HG03558 (cell line): Measurements from ENCODE around the gene ZBTB16.

Experiments
- ATAC-seq: cut with Tn5 transposase; IDR thresholded peaks from one replicate; pipeline ENCODE4 v1.9.1; 2021; ENCODE audit warnings: moderate number of reproducible peaks; ENCODE audit not compliant: unreplicated experiment; ENCODE audit errors: extremely low read depth

ZBTB16 gene

DNA sequence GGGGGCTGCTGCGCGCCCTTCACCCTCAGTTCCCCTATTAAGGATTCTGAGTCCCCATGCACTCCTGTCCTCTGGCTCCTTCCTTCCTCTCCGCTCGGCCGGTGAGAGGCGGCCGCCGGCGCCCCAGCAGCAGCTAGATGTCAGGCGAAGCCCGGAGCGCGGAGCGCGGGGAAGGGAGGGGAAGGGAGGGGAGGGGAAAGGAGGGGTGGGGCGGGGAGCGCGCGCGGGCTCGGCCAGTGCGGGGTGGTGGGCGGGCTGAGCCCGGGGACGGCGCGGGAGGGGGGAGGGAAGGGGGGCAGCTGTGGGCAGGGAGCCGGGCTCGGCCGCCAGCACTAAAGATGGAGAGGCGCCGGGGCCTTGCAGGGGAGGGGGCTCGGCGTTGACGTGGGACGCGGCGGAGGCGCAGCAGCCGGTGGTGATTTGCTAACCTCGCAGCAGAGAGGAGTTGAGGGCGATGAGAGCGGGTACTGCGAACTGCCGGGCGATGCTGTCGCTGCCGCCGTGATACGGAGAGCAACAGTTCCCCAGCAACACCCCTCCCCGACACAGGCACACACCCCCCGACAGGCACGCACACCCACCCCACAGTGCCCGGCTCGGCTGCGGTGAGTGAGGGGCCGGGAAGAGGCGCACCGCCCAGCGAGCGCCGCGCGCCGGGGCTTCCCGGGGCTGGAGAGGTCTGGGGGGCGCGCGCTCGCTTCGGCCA, at the start of gene ZBTB16:
TSS of gene ZBTB16 (plus strand) at position 434 of the 706 bp plus-strand sequence. CDS start 3,590 bp downstream, outside the sequence.
- no peak for ATAC-seq

DNA sequence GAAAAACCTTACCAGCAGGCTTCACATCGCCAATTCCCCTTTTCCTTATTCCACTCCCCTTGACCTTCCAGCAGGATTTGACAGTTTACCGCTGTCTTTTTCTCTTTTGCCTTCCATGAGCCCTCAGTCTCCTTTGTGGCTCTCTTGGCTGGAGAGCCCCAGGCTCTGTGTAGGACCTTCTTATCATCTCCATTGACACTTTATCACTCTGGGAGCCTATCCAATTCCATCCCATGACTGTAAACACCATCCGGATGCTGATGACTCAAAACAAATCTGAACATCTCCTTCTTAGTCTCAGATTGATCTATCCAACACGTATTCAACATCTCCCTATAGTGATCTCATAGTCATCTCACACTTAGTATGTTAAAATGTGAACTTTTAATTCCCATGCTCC, 48.6 kb upstream of the ZBTB16 start:
- ATAC-seq, result no peak

GRCh38 chr11:114011443-114011842, 48.1 kb upstream of the ZBTB16 start:
- ATAC-seq, result no peak

- ATAC-seq, result no peak
Observed at GRCh38 chr11:114015117-114015516, 44.4 kb upstream of the ZBTB16 start.

DNA sequence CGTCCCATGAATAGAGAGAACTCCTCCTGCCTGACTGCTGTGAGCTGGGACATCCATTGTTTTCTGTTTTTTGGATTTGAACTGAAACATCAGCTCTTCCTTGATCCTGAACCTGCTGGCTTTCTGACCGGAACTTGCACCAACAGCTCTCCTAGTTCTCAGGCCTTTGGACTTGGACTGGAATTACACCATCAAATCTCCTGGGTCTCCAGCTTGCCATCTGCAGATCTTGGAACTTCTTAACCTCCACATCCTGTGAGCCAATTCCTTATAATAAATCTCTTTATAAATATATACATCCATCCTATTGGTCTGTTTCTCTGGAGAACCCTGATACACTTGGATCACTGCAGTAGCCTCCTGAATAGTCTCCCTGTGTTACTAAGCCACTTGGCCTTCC, 42.5 kb upstream of the ZBTB16 start:
- ATAC-seq, result no peak

- ATAC-seq, result no peak
Observed at GRCh38 chr11:114017723-114018122, 41.8 kb upstream of the ZBTB16 start.

DNA sequence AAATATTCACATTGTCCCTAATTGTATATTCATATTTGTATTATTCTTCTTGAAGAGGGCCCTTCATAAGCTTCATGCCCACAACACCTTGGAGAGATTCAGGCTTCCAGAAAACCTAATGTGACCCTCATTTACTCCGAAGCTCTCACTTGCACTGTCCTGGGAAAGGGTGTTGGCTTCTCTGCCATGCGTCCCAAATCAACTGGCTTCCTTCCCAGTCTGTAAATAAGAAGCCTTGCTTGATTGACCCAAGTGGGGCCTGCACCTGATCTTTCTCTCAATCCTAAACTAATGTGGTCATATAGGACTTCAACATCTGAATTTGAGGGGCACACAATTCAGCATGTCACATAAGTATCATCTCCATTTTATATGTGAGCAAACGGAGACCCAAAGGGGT, 40.5 kb upstream of the ZBTB16 start:
- no peak for ATAC-seq

DNA sequence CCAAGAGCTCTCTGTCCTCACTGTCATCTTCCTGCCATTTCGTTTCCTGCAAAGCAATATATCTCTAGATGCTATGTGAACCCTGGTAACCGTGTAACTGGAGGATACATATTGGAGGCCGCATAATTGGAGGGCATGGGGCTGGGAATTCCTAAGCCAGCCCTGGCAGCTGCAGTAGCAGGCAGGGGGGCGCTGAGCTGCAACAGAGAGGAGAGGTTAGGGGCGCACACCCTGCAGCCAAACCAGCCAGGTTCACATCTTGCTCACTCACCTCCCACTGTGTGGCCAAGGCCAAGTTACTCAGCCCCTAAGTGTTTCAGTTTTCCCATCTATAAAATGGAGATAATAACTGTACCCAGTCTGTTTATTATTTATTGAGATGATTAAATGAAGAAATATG, 39.9 kb upstream of the ZBTB16 start:
- ATAC-seq, result no peak

DNA sequence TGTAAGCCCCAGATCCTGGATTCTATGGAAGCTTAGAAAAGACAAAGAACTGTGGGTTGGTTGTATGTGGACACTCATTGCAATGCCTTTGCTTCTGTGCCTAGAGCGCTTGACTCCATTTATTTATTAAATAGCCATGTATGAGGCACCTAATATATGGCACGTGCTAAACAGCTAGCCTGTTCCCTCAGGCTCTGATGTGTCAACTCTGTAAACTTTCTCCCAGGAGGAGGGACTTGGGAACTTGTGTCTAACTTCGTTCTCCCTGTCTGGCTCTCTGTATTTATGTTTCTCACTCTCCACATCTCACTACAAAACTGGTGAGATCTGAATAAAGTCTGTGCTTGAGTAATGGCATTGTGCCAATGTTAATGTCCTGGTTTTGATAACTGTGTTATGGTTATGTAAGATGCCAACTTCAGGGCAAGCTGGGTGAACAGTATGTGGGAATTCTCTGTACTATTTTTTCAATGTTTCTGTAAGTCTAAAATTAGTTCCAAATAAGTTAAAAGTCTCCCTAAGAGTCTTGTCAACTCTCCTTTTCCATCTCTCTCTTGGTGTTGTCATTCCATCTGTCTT, 34.1 kb upstream of the ZBTB16 start:
- no peak for ATAC-seq

- no peak for ATAC-seq
Observed at GRCh38 chr11:114026355-114026754, 33.2 kb upstream of the ZBTB16 start.

DNA sequence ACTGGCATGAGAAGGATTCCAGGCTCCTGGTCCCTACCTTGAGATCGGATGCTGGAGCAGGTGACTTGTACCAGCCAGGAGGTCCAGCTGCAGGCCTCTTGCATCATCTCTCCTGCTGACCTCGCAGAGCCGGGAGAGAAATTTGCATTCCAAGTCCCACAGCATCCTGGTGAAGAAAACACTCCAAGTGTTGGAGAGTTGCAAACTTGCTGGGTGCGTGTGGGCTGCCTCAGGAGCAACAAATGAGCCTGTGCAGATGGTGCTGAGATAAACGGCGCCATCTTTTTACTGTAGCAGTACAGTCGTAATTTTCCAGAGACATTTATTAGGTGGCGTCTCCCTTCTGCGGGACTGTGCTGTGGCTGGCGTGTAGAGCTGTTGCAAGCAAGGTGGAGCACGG, 32.1 kb upstream of the ZBTB16 start:
- ATAC-seq, result no peak

GRCh38 chr11:114027926-114028325, 31.6 kb upstream of the ZBTB16 start:
- no peak for ATAC-seq

DNA sequence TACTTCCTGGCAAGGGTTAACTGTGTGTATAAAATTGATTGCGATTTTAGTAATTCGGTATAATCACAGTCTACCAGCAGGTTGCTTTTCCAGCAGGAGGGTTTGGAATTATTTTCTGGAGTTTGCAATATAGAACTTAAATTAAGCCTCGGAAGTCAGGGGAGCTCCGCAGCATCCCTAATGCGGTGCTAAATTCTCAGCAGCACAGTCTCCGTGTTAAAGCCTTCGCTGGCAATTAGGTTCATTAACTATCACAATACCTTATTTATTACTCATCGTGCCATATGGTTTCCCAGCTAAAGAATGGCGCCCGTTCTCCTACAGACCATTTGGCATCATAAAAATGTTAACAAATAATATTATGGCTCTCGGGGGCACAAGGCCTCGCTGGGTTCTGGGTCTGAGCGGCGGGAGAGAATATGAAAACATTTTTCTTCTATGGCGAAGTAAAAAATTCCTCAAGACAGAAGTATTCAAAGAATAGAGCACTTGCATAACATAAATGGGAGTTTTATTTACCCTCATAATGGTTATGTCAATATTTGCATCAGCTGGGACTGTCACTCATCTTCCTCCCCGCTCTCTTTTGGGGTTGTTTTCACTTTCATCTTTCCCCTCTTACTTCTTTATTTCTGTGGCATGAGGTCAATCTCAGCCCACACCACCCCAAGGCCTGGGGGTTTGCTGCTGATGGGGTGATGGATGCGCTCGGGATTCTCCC, 28.1 kb upstream of the ZBTB16 start:
- no peak for ATAC-seq

DNA sequence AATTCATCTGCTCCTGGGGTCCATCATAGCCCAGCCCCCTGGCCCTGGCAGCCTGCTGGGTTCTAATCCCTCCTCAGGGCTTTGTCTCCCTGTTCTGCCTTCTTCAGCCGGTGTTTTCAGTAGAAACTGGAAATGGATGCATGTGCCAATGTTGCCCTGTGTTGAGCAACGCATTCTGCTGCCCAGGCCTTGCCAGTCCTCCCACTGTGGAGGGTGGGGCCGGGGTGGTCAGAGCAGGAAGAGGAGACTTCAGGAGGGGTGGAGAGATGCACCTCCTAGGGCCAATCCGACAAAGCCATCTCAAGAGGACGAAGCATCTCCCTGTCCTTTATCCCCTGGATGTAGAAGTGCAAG, 27.6 kb upstream of the ZBTB16 start:
- ATAC-seq, result no peak

- ATAC-seq, result no peak
Observed at GRCh38 chr11:114033066-114033465, 26.4 kb upstream of the ZBTB16 start.

GRCh38 chr11:114033572-114033971, 25.9 kb upstream of the ZBTB16 start:
- no peak for ATAC-seq

- ATAC-seq, result no peak
Observed at GRCh38 chr11:114034956-114035355, 24.6 kb upstream of the ZBTB16 start.

GRCh38 chr11:114036147-114036811, 23.2 kb upstream of the ZBTB16 start:
- ATAC-seq, result no peak

DNA sequence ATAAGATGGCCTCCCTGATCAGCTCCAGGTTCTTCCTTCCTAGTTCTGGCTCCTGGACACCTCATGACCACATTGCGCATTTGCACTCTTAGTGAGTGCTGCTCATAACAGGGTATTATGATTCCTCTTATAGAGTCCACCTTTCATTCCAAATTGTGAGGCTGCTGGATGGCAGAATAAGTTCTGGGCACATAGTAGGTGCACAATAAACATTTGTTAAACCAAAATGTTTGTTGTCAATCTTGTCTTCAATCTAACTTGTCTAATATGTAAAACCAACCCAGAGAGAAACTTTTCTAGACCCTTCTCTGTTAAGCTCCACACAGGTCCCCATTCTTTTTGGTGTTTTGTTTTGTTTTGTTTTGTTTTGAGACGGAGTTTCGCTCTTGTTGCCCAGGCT, 22.6 kb upstream of the ZBTB16 start:
- ATAC-seq, result no peak

DNA sequence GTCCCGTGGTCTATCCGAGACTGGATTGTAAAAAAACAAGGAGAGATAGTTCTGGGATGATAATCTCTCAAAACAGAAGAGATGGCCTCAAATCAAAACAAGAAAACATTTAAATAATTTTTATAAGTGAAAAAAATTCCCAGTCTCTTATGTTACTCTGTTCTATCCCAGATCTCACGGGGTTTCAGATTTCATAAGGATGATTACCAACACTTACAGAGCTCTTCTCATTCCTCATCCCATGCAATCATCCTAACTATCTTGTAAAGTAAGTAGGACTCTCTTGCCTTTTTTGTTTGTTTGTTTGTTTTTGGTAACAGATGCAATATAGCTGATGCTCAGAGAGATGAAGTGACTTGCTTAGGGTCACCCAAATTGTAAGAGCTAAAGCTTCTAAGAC, 20.0 kb upstream of the ZBTB16 start:
- no peak for ATAC-seq

- ATAC-seq, result no peak
Observed at GRCh38 chr11:114040706-114041211, 18.8 kb upstream of the ZBTB16 start.
